Fibroblast of skin of scalp (primary cell): ENCODE data around the gene SMIM22.
"Not testable (repeated sequence)": the region's sequence is repeated elsewhere in the genome, so short reads cannot be mapped to it uniquely, and the experiment has no call there.

Source experiments
- DNase-seq: peaks from one replicate; pipeline ENCODE4 v3.0.0-alpha.2; 2013

SMIM22 gene

GRCh38 chr16:4769306-4769638 is 25.9 kb upstream of the SMIM22 start:
- DNase-seq: no peak

DNA sequence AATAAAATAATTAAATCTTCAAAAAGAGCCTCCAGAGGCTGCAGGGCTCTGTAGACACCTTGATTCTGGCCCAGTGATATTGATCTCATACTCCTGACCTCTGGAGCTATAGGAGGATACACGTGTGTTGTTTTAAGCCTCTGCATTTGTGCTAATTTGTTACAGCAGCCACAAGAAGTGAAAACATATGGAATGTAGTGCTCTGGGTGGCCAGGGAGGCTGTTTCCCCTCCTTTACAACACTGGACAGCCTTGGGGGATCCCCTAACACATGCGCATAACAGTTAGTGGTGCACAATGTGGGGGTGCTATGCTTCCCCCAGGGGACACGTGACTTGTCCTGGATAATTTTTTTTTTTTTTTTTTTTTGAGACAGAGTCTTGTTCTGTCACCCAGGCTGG is 23.5 kb upstream of the SMIM22 start:
- no peak for DNase-seq

- DNase-seq: no peak
Measured at GRCh38 chr16:4772351-4772750, 22.8 kb upstream of the SMIM22 start.

DNA sequence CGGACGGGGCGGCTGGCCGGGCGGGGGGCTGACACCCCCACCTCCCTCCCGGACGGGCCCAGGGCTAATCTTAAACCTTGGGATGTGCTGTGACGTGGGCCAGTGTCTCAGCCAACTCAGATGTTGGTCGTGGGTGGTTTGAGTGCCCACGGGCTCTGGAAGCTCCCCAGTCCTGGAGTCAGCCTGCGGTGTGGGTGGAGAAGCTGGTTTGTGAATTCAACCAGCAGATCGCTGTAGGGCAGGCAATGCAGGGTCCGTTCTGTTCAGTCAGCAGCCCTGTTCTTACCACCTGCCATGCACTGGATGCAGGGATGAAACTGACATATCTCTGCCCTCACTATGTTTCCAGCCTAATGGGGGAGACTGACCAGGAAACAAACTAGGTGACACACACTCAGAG is 20.2 kb upstream of the SMIM22 start:
- DNase-seq: no peak

- DNase-seq: no peak
Measured at GRCh38 chr16:4776141-4776705, 18.9 kb upstream of the SMIM22 start.

DNA sequence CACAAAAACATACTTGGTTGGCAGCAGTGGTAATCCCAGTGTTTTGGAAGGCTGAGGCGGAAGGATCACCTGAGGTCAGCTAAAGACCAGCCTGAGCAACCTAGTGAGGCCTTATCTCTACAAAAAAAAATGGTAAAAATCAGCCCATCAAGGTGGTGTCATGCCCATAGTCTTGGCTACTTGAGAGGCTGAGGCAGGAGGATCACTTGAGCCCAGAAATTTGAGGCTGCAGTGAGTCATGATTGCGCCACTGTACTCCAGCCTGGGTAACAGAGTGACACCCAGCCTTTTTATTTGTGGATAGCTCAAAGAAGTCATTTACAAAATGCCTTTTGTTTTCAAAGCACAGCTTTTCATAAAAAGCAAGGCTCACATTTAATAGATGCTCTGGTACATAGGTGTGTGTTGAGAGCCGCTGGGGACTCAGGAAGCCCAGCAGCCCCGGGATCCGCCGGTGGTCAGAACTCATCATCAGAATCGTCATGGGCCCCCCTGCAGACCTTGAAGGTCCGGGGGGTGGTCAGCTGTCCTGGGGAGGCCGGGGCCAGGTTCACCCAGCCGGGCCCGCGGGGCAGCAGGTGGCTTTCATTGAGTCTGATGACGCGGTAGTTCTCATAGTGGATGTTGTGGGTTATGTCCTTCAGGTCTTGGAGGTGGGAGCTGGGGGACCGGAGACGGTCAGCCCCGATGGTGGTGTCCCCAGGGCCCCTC is 17.7 kb upstream of the SMIM22 start:
- DNase-seq: no peak

DNA sequence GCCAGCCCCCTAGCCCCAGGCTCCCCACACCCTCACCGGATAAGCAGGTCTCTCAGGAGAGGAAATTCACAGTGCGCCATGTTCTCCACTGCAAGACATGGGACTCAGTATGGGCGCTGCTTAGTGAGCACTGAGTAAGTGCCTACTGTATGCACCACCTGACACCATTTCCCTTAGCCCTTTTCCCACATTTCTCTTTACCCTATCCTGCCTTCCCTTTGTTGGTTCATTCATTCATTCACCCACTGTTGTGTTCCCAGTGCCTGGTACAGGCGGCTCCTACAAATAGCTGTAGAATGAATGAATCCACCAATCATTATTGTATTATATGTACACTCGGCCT is 17.1 kb upstream of the SMIM22 start:
- DNase-seq: no peak

- DNase-seq: no peak
Measured at GRCh38 chr16:4780235-4780634, 14.9 kb upstream of the SMIM22 start.

GRCh38 chr16:4783251-4783950 is 11.8 kb upstream of the SMIM22 start:
- no peak for DNase-seq

- DNase-seq: no peak
Measured at GRCh38 chr16:4783951-4784336, 11.2 kb upstream of the SMIM22 start.

DNA sequence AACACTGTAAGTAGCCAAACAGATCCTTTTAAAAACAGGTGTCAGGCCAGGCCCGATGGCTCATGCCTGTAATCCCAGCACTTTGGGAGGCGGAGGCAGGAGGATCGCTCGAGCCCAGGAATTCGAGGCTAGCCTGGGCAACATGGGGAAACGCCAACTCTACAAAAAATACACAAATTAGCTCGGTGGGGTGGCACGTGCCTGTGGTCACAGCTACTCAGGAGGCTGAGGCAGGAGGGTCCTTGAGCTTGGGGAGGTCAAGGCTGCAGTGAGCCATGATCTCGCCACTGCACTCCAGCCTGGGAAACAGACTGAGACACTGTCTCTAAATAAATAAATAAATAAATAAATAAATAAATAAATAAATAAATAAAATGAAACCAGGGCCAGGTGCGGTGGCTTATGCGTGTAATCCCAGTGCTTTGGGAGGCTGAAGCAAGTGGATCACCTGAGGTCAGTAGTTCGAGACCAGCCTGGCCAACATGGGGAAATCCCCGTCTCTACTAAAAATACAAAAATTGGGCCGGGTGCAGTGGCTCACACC is 10.7 kb upstream of the SMIM22 start:
- not testable (repeated sequence) for DNase-seq

DNA sequence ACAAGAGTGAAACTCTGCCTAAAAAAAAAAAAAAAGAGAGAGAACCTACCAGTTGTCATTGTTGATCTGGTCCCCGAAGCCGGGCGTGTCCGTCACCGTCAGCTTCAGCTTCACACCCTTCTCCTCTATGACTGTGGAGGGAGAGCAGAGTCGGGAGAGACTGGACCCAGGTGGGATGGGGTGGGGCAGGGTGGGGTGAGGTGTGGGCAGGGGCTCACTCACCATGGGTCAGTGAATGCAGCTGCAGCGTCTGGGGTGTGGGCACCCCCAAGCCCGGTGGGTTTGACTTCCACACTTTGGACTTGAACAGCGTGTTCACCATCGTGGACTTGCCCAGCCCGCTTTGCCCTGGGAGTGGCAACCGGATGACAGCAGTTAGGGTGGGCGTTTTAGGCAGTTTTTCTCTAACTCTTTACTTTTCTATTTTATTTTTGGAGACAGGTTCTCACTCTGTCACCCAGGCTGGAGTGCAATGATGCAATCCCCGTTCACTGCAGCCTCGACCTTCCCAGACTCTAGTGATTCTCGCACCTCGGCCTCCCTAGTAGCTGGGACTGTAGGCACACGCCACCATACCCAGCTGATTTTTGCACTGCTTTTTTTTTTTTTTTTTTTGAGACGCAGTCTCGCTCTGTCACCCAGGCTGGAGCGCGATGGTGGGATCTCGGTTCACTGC is 9.3 kb upstream of the SMIM22 start:
- DNase-seq: no peak

DNA sequence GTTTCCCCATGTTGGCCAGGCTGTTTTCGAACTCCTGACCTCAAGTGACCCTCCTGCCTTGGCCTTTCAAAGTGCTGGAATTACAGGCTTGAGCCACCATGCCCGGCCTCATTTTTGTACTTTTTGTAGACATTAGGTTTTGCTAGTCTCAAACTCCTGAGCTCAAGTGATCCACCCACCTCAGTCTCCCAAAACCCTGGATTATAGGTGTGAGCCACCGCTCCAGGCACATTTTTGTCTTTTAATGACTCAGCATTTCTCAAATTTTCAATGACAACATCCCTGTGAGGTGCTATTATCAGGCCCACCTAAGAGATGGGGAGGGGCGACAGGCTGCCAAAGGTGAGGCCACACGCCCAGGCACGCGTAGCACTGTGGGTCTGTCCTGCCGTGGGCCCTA is 8.1 kb upstream of the SMIM22 start:
- DNase-seq: no peak

DNA sequence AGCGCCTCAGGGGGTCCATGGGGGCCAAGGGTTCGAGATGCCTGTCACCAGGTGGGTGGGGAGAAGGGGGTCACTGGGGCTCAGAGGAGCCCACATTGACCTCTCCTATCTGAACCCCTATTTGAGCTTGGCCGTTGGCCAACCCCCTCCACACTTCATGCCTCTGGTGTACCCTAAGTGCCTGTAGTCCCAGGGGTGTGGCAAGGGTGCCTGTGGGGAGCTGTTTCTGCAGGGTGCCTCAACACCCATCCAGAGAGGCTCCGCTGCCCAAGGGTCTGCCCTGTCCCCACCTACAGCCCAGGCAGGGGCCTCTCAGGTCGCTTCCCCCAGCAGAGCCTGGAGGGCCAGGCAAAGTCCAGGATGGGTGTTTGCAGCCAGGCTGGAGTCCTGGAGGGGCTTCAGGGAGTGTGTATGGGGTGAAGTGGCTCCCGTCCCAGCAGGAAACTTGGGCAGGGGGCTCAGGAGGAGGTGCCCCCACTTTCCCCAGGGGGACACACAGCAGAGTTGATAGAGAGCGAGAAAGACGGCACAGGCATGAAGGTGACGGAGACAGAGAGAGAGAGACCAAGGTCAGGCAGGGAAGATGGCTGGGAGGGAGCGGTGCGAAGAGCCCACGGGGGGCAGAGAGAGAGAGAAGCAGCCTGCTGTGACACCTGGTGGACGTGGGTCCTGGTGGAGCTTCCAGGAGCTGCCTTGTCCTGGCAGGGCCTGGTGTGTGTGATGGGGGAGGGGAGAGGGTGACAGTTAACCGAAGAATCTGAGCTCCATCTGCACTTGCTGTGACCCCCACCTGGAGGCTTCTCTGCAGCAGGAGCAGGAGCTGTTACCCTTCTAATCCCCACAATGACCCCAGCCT is 7.3 kb upstream of the SMIM22 start, which contains the start of gene SEPTIN12:
Gene SEPTIN12 (minus strand): TSS at position 719 of the 856 bp plus-strand sequence. CDS start 700 bp downstream, at position 19.
- no peak for DNase-seq

DNA sequence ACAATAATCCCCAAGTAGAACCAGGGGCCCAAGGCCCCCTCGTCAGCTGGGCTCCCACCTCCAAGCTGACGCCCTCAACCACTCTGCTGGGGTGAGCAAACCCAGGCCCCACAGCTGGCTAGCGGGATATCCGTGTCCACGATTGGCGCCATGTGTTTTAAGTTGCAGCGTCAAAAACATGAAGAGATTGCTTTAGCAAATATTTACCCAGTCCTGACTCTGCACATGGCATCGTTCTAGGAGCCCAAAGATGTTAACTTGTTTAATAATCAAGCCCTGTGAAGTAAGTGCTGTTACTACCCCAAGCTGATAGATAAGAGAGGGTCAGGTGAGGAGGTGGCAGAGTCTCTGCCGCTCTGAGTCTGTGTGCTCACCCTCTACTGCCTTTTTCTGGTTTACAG is 6.7 kb upstream of the SMIM22 start:
- no peak for DNase-seq

- DNase-seq: no peak
Measured at GRCh38 chr16:4788910-4789309, 6.3 kb upstream of the SMIM22 start.

DNA sequence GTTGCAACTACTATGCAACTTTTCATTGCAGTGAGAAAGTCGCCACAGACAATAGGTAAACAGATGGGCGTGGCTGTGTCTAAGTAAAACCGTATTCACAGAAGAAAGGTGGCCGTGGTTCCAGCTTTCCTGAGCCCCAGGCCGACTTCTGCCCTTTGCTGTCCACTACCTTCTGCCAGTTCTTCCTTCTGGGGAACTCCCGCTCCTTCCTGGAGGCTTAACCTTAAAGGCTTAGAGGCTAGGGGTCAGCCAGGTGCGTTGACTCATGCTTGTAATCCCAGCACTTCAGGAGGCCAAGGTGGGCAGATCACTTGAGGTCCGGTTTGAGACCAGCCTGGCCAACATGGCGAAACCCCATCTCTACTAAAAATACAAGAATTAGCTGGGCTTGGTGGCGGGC is 4.9 kb upstream of the SMIM22 start:
- DNase-seq: no peak

DNA sequence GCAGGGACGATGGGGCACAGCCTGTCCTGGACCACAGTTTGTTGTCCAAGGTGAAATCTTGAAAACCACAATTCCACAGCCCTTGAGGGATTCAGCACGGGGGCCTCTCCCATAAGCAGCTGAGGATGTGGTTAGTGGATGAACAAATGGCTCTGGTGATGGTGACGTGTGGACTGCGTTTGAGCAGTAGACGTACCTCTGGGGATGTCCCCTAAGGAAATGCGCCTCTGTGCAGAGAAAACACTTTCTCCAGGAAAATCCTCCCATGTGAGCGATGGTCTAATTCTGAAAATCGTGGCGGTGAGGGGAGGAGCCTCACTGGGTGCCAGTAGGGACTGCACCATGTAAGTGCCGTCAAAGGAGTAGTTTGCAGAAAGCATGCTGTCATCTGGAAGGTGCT is 4.3 kb upstream of the SMIM22 start:
- no peak for DNase-seq

GRCh38 chr16:4792951-4793513 is 2.1 kb upstream of the SMIM22 start:
- DNase-seq: no peak

DNA sequence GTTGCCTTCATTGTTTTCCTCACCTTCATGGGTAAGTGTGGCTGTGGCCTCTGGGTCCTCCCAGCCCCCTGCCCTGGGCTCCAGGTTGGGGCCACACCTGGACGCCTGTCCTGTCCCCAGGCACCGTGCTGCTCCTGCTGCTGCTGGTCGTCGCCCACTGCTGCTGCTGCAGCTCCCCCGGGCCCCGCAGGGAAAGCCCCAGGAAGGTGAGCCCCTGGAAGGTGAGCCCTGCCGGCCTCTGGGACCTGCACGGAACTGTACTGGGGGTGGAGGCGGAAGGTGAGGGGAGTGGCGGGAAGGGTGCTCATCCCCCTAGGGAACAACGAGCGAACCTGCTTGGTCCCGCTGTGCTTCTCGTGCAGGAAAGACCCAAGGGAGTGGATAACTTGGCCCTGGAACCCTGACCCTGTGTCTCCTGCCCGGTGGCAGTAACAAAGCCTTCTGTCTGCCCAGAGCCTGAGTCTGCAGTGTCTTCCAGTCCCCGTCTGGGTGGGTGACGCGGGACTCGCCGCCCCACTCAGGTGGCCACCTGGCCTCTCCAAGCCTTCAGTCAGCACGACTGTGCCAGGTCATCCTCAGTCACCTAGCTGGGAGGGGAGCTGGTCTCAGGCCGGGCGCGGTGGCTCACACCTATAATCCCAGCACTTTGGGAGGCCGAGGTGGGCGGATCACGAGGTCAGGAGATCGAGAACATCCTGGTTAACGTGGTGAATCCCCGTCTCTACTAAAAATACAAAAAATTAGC is 831 bp downstream of the SMIM22 start:
- DNase-seq: no peak
